Gastroesophageal sphincter (tissue), 4 donors: Measurements from ENCODE around the gene BMAL1. TPM values are rescaled to one million over a fixed set of nuclear protein-coding genes. Genes with fewer than 3 reads are reported as not detected.

ENCODE experiments used
- ATAC-seq: fragments of 150-250 bp; one replicate; pipeline ENCODE4 v1.9.1; 2016; ENCODE audit warnings: mild to moderate bottlenecking, moderate library complexity
- H3K27ac ChIP-seq, 4 donors: fragments of 200-600 bp; sonication (generic) in 3 of 4; 1 replicate in 3 of 4; 2 replicates in 1 of 4; pipeline ENCODE4 v1.5.1; 2016 to 2019
- H3K27me3 ChIP-seq: fragments of 200-600 bp; sonication (generic); one replicate; pipeline ENCODE4 v1.5.1; 2019
- H3K36me3 ChIP-seq, 2 donors: fragments of 200-600 bp; sonication (generic); one replicate each; pipeline ENCODE4 v1.5.1; 2019; ENCODE audit warnings: control low read depth in 1 of 2
- H3K4me1 ChIP-seq, 3 donors: fragments of 200-600 bp; sonication (generic); 1 replicate in 2 of 3; 2 replicates in 1 of 3; pipeline ENCODE4 v1.5.1; 2016 to 2019; ENCODE audit warnings: control low read depth in 2 of 3
- H3K4me3 ChIP-seq, 2 donors: fragments of 200-600 bp; sonication (generic); one replicate each; pipeline ENCODE4 v1.5.1; 2019; ENCODE audit warnings: mild to moderate bottlenecking in 1 of 2, moderate library complexity in 1 of 2
- H3K9me3 ChIP-seq, 3 donors: fragments of 200-600 bp; sonication (generic); one replicate each; pipeline ENCODE4 v1.5.1; 2017 to 2019; ENCODE audit warnings: control low read depth in 2 of 3
- EP300 ChIP-seq: sonication (generic); formaldehyde crosslinking; IDR thresholded peaks from one replicate; pipeline ENCODE4 v1.6.1; 2017; ENCODE audit warnings: antibody characterized with exemption, mild to moderate bottlenecking
- POLR2A ChIP-seq, 2 donors: fragments of 450-650 bp; IDR thresholded peaks; one replicate each; pipeline ENCODE4 v1.6.1; 2017; ENCODE audit warnings: antibody characterized with exemption in 2 of 2, mild to moderate bottlenecking in 2 of 2, moderate library complexity in 1 of 2
- POLR2AphosphoS5 ChIP-seq: sonication (generic); formaldehyde crosslinking; IDR thresholded peaks from one replicate; pipeline ENCODE4 v1.6.1; 2017; ENCODE audit warnings: antibody characterized with exemption
- WGBS, 2 donors: methylation state at CpG; one replicate each; pipeline ENCODE4 v1.1.5; 2018; ENCODE audit warnings: low coverage in 1 of 2; 5-methylcytosine and 5-hydroxymethylcytosine counted together
- total RNA-seq, 4 donors: library from RNA; depleted of rRNA; stranded (reverse); fragments of >200 nt; gene quantifications; one replicate each; pipeline ENCODE4 v1.1.0, GENCODE V29; 2016
- TF ChIP-seq, protein P1 (sequence below), 4 experiments: fragments of 200-600 bp in 2 of 4; fragments of 450-650 bp in 2 of 4; sonication (generic) in 1 of 4; IDR thresholded peaks; one replicate each; pipeline ENCODE4 v1.5.1; 2017 to 2019; ENCODE audit warnings: antibody characterized with exemption in 4 of 4, mild to moderate bottlenecking in 2 of 4, moderate library complexity in 2 of 4

The BMAL1 gene
- total RNA-seq, 4 donors from 2014 or later = 32.2 to 38.4 (median 36.0) TPM

DNA sequence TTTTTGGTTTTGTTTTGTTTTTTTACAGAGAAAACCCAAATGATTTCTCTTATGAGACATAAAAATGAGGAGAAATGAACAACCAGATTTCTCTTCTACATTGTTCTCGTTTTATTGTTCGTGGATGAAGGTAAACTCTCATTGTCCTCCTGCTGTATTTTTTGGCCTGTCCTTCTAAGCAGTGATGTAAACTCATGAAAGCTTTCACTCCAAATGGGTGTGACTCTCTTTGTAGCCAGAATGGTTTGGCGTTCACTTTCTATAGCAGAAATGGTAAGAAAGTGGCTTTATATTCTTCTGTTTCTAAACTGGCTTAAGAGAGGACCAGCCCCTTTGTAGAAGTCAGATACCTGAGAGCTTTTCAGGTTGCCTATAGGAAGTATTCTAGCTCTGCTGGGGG lies 15.5 kb upstream of the BMAL1 start:
- TF ChIP-seq, protein P1, sequence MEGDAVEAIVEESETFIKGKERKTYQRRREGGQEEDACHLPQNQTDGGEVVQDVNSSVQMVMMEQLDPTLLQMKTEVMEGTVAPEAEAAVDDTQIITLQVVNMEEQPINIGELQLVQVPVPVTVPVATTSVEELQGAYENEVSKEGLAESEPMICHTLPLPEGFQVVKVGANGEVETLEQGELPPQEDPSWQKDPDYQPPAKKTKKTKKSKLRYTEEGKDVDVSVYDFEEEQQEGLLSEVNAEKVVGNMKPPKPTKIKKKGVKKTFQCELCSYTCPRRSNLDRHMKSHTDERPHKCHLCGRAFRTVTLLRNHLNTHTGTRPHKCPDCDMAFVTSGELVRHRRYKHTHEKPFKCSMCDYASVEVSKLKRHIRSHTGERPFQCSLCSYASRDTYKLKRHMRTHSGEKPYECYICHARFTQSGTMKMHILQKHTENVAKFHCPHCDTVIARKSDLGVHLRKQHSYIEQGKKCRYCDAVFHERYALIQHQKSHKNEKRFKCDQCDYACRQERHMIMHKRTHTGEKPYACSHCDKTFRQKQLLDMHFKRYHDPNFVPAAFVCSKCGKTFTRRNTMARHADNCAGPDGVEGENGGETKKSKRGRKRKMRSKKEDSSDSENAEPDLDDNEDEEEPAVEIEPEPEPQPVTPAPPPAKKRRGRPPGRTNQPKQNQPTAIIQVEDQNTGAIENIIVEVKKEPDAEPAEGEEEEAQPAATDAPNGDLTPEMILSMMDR (IDR thresholded peaks at IDR 0.05) = no peak
- no peak for TF ChIP-seq POLR2A (IDR thresholded peaks at IDR 0.05)
- TF ChIP-seq EP300 = no peak
- TF ChIP-seq POLR2AphosphoS5 = no peak
- ATAC-seq = no peak
- no peaks in the 10 kb centered on the region for H3K9me3 ChIP-seq
- H3K27me3 ChIP-seq = no peaks in the 10 kb centered on the region
- H3K27ac ChIP-seq = peak overlapping the region; percentile 24 to 85 (median 78)
- peaks cover 4 to 29% (median 20%) of the 10 kb centered on the region in 3 donors for H3K4me1 ChIP-seq
- H3K36me3 ChIP-seq = no peaks in the 10 kb centered on the region
- H3K4me3 ChIP-seq = no peak overlapping the region
- WGBS, 2 donors = 25 to 57% methylated on average over 3 of the region's 3 CpGs

GRCh38 chr11:13268791-13269190 lies 8.8 kb upstream of the BMAL1 start:
- TF ChIP-seq POLR2A (IDR thresholded peaks at IDR 0.05) (no peak), EP300 (no peak), POLR2AphosphoS5 (no peak)
- TF ChIP-seq, protein P1 (IDR thresholded peaks at IDR 0.05) = no peak
- no peak for ATAC-seq
- Histone ChIP-seq H3K36me3 (no peaks in the 10 kb centered on the region), H3K4me1 (no peaks in the 10 kb centered on the region), H3K4me3 (no peak overlapping the region), H3K27me3 (no peaks in the 10 kb centered on the region), H3K27ac (no peak overlapping the region), H3K9me3 (no peaks in the 10 kb centered on the region)

DNA sequence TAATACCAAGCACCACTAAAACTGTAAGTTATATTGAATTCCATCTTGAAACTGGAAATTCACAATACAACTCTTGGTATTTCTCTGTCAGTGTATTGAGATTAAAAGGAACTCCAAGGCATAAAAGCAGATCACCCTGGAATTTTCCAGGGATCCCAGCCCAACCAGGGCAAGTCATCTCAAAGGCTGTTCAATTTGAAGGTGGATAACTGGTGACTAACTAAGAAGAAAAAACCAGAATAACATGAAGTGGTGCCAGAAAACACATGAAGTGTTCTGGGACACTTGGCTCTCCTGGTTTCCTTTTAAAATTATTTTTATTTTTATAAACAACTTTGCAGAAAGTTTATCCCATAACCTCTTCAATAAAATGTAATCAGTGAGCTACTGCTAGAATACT lies 7.8 kb upstream of the BMAL1 start:
- TF ChIP-seq, protein P1 (IDR thresholded peaks at IDR 0.05) = no peak
- TF ChIP-seq POLR2AphosphoS5 (no peak), EP300 (no peak), POLR2A (IDR thresholded peaks at IDR 0.05) (no peak)
- ATAC-seq = no peak
- Histone ChIP-seq H3K27me3 (no peaks in the 10 kb centered on the region), H3K4me3 (no peak overlapping the region), H3K27ac (no peak overlapping the region), H3K9me3 (no peaks in the 10 kb centered on the region), H3K4me1 (no peaks in the 10 kb centered on the region), H3K36me3 (no peaks in the 10 kb centered on the region)

DNA sequence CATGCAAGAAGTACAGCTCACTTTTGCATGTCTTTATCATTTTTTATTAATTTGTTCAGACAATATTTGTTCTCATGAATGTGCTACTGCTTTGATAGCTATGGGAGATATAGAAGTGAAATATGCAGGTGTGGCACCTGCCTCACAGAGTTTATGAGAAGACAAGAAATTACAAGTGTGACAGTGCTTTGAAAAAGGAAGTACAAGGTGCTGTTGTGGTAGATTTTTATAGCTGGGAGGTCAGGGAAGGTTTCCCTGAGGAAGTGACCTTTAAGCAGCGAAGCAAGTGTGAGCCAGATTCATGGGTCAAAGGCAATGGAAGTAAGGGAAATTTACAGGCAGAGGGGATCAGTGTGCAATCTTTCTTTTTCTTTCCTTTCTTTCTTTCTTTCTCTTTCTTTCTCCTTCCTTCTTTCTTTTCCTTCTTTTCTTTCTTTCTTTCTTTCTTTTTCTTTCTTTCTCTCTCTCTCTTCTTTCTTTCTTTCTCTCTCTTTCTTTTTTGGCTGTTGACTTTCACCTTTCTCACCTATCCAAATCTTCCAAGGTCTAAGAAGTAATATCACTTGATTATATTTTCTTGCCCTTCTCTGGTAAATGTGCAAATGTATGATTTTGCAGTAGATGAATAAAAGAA lies 6.4 kb upstream of the BMAL1 start:
- Histone ChIP-seq H3K36me3 (no peaks in the 10 kb centered on the region), H3K4me1 (peaks cover 0 to 4% (median under 1%) of the 10 kb centered on the region in 3 donors), H3K4me3 (no peak overlapping the region), H3K27ac (no peak overlapping the region), H3K9me3 (no peaks in the 10 kb centered on the region), H3K27me3 (no peaks in the 10 kb centered on the region)
- 22 to 83% methylated on average over 1 of the region's 1 CpG for WGBS, 2 donors
- TF ChIP-seq, protein P1 (IDR thresholded peaks at IDR 0.05) = no peak
- no peak for ATAC-seq

DNA sequence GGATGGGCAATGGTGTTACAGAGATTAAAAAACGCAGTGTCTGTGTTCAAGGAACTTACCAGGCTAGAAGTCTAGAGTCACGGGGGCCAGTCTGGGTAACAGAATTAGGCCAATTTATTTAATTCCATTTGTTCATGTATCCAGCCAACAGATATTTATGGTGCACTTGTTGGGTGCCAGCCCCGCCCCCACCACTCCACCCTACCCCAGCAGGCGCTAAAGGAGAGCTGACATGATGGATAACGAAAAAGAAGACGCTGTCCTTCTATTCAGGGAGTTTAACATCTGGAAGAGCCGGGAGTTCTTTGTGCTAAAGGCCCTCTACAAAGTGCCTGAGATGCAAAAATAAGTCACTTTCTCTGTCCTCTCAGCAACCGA lies 1.1 kb upstream of the BMAL1 start:
- H3K4me3 ChIP-seq = peak overlapping the region; percentile 65 to 70

More for the DNA sequence above, 1.1 kb upstream of the BMAL1 start:
- TF ChIP-seq POLR2A (IDR thresholded peaks at IDR 0.05) = no peak
- no peak for TF ChIP-seq POLR2AphosphoS5
- no peak for TF ChIP-seq EP300
- TF ChIP-seq, protein P1 (IDR thresholded peaks at IDR 0.05) = no peak
- no peak for ATAC-seq
- H3K27me3 ChIP-seq = no peaks in the 10 kb centered on the region
- no peaks in the 10 kb centered on the region for H3K36me3 ChIP-seq
- peak overlapping the region; percentile 85 to 98 (median 94) for H3K27ac ChIP-seq
- H3K4me1 ChIP-seq = peaks cover 0 to 39% (median 11%) of the 10 kb centered on the region in 3 donors
- WGBS, 2 donors = 8 to 9% methylated on average over 6 to 7 of the region's 8 CpGs
- no peaks in the 10 kb centered on the region for H3K9me3 ChIP-seq
